ENCODE measurements around the gene ARHGAP29. TPM values are rescaled to one million over a fixed set of nuclear protein-coding genes. Genes with fewer than 3 reads are reported as not detected.

ARHGAP29 gene
- total and polyA plus RNA-seq, 2 experiments from 2014 or later = 9.6 to 22.3 TPM

GRCh38 chr1:94143173-94143808, 94.1 kb downstream of the ARHGAP29 start:
- no peaks in the 10 kb centered on the region for H3K79me2 ChIP-seq
- no peak overlapping the region for H3K4me2 ChIP-seq
- no peak for DNase-seq (ENCODE audit: low spot score)
- 63% methylated on average over 2 of the region's 2 CpGs for WGBS (ENCODE audit: low lambda C conversion rate, missing lambda C conversion rate)
- no peak for TF ChIP-seq CTCF (IDR thresholded peaks at IDR 0.05; ENCODE audit: poor library complexity)
- no peak for TF ChIP-seq EZH2phosphoT487 (IDR thresholded peaks at IDR 0.05; ENCODE audit: low read depth, severe bottlenecking, unreplicated experiment)
- no peak for TF ChIP-seq EZH2 (IDR thresholded peaks at IDR 0.05; ENCODE audit: borderline replicate concordance)
- H3K27me3 ChIP-seq = no peaks in the 10 kb centered on the region
- H3K4me3 ChIP-seq = no peak overlapping the region
- no peaks in the 10 kb centered on the region for H4K20me1 ChIP-seq (ENCODE audit: insufficient read depth, poor library complexity, severe bottlenecking)
- H3K9me3 ChIP-seq (ENCODE audit: low read depth) = no peaks in the 10 kb centered on the region
- no peaks in the 10 kb centered on the region for H3K9me2 ChIP-seq (replicated peaks; ENCODE audit: insufficient read depth)
- no peaks in the 10 kb centered on the region for H3K4me1 ChIP-seq (ENCODE audit: insufficient read depth)
- H3K27ac ChIP-seq = no peak overlapping the region
- no peaks in the 10 kb centered on the region for H3K36me3 ChIP-seq (replicated peaks; ENCODE audit: insufficient read depth, low read depth)
- H2AFZ ChIP-seq = no peak overlapping the region

DNA sequence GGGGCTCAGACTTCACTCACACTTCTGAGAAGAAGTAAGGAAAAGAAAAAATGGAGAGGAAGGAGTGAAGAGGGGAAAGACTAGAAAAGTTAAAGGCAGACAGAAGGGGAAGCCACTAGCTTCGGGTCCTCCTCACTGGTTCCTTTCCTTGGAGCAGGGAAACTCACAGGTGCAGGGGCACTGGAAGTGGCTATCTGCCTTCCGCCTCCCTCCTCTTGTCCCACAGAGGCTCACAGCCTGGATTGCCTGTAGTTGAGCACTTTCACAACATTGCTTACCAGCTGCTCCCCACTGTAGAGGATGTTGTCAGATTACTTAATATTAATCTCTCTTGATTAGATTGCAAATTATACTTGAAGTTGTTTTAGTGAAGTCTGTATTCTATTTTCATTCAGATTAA, 94.8 kb downstream of the ARHGAP29 start:
- H2AFZ ChIP-seq = no peak overlapping the region
- no peaks in the 10 kb centered on the region for H3K4me1 ChIP-seq (ENCODE audit: insufficient read depth)
- DNase-seq (ENCODE audit: low spot score) = no peak
- H3K9me2 ChIP-seq (replicated peaks; ENCODE audit: insufficient read depth) = no peaks in the 10 kb centered on the region
- no peak overlapping the region for H3K27ac ChIP-seq
- no peak overlapping the region for H3K4me2 ChIP-seq
- H3K9me3 ChIP-seq (ENCODE audit: low read depth) = no peaks in the 10 kb centered on the region
- no peaks in the 10 kb centered on the region for H4K20me1 ChIP-seq (ENCODE audit: insufficient read depth, poor library complexity, severe bottlenecking)
- H3K4me3 ChIP-seq = no peak overlapping the region
- TF ChIP-seq CTCF (IDR thresholded peaks at IDR 0.05; ENCODE audit: poor library complexity) (no peak), EZH2phosphoT487 (IDR thresholded peaks at IDR 0.05; ENCODE audit: low read depth, severe bottlenecking, unreplicated experiment) (no peak), EZH2 (IDR thresholded peaks at IDR 0.05; ENCODE audit: borderline replicate concordance) (no peak)
- no peaks in the 10 kb centered on the region for H3K27me3 ChIP-seq
- no peaks in the 10 kb centered on the region for H3K79me2 ChIP-seq
- H3K36me3 ChIP-seq (replicated peaks; ENCODE audit: insufficient read depth, low read depth) = no peaks in the 10 kb centered on the region
- WGBS (ENCODE audit: low lambda C conversion rate, missing lambda C conversion rate) = 92% methylated on average over 2 of the region's 2 CpGs

DNA sequence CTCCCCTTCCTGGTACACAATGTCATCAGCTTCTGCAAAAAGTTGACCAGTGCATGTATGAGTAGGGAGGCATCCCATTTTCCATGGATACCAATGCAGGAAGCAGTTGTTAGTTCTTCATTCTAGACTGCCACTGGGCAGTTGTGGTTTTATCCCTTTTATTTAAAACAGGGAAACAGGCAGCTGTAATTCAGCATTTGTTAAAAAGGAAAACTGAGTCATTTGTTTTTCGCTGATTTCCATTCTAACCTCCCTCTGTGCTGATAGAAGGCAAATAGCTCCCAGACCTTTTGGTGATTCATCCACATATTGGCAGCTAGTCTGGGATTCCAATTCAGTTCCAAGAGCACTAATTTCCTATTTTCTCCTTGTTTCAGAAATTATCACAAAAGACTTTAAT, 95.4 kb downstream of the ARHGAP29 start:
- Histone ChIP-seq H3K9me3 (ENCODE audit: low read depth) (no peaks in the 10 kb centered on the region), H3K36me3 (replicated peaks; ENCODE audit: insufficient read depth, low read depth) (no peaks in the 10 kb centered on the region), H3K27me3 (no peaks in the 10 kb centered on the region), H3K9me2 (replicated peaks; ENCODE audit: insufficient read depth) (no peaks in the 10 kb centered on the region), H3K27ac (no peak overlapping the region), H2AFZ (no peak overlapping the region), H3K4me1 (ENCODE audit: insufficient read depth) (no peaks in the 10 kb centered on the region), H3K79me2 (no peaks in the 10 kb centered on the region), H4K20me1 (ENCODE audit: insufficient read depth, poor library complexity, severe bottlenecking) (no peaks in the 10 kb centered on the region), H3K4me3 (no peak overlapping the region), H3K4me2 (no peak overlapping the region)
- TF ChIP-seq EZH2 (IDR thresholded peaks at IDR 0.05; ENCODE audit: borderline replicate concordance) (no peak), EZH2phosphoT487 (IDR thresholded peaks at IDR 0.05; ENCODE audit: low read depth, severe bottlenecking, unreplicated experiment) (no peak), CTCF (IDR thresholded peaks at IDR 0.05; ENCODE audit: poor library complexity) (no peak)
- no peak for DNase-seq (ENCODE audit: low spot score)
- WGBS (ENCODE audit: low lambda C conversion rate, missing lambda C conversion rate) = 90% methylated on average over 1 of the region's 1 CpG
